Endothelial cell of hepatic sinusoid (primary cell): ENCODE measurements around the gene NBPF6.
"Not testable (repeated sequence)": the region's sequence is repeated elsewhere in the genome, so short reads cannot be mapped to it uniquely, and the experiment has no call there.

Source experiments
- in situ Hi-C: cut with HindIII; loops from 2 replicates; pipeline ENCODE4 v1.10.0; 2017; ENCODE audit warnings: low sequenced_read_pairs

NBPF6 gene

GRCh38 chr1:108450043-108450442 is at the start of gene NBPF6:
TSS of gene NBPF6 (plus strand) at chr1:108450343. CDS start at chr1:108450602, 259 bp downstream.
- in situ Hi-C loops: not testable (repeated sequence)

- in situ Hi-C loops: not testable (repeated sequence)
Measured at GRCh38 chr1:108411098-108411833, 38.9 kb upstream of the NBPF6 start.

- in situ Hi-C loops: not testable (repeated sequence)
Measured at GRCh38 chr1:108420129-108420528, 30.0 kb upstream of the NBPF6 start.

- in situ Hi-C loops: not testable (repeated sequence)
Measured at GRCh38 chr1:108421061-108421916, 28.9 kb upstream of the NBPF6 start.

GRCh38 chr1:108426877-108427276 is 23.3 kb upstream of the NBPF6 start:
- in situ Hi-C loops: not testable (repeated sequence)

- in situ Hi-C loops: not testable (repeated sequence)
Measured at GRCh38 chr1:108432002-108432401, 18.1 kb upstream of the NBPF6 start.

GRCh38 chr1:108433404-108433803 is 16.7 kb upstream of the NBPF6 start:
- in situ Hi-C loops: not testable (repeated sequence)

GRCh38 chr1:108438536-108438935 is 11.6 kb upstream of the NBPF6 start:
- in situ Hi-C loops: not testable (repeated sequence)

- in situ Hi-C loops: not testable (repeated sequence)
Measured at GRCh38 chr1:108454521-108454920, 4.4 kb downstream of the NBPF6 start.

- in situ Hi-C loops: not testable (repeated sequence)
Measured at GRCh38 chr1:108458661-108459060, 8.5 kb downstream of the NBPF6 start.

- in situ Hi-C loops: not testable (repeated sequence)
Measured at GRCh38 chr1:108461758-108462157, 11.6 kb downstream of the NBPF6 start.

GRCh38 chr1:108463962-108464361 is 13.8 kb downstream of the NBPF6 start:
- in situ Hi-C loops: not testable (repeated sequence)

GRCh38 chr1:108466166-108466565 is 16.0 kb downstream of the NBPF6 start:
- in situ Hi-C loops: not testable (repeated sequence)

GRCh38 chr1:108467155-108467554 is 17.0 kb downstream of the NBPF6 start:
- in situ Hi-C loops: not testable (repeated sequence)

- in situ Hi-C loops: not testable (repeated sequence)
Measured at GRCh38 chr1:108470750-108471149, 20.6 kb downstream of the NBPF6 start.

- in situ Hi-C loops: not testable (repeated sequence)
Measured at GRCh38 chr1:108474516-108474915, 24.4 kb downstream of the NBPF6 start.

- in situ Hi-C loops: no loop called here
Measured at GRCh38 chr1:108478429-108479015, 28.4 kb downstream of the NBPF6 start.

GRCh38 chr1:108482708-108483107 is 32.6 kb downstream of the NBPF6 start:
- in situ Hi-C loops: no loop called here

- in situ Hi-C loops: not testable (repeated sequence)
Measured at GRCh38 chr1:108485990-108486389, 35.8 kb downstream of the NBPF6 start.

- in situ Hi-C loops: not testable (repeated sequence)
Measured at GRCh38 chr1:108486707-108487106, 36.6 kb downstream of the NBPF6 start.

GRCh38 chr1:108495008-108495407 is 44.9 kb downstream of the NBPF6 start:
- in situ Hi-C loops: not testable (repeated sequence)
